Testis (tissue), 3 donors: ENCODE results near the gene EPB41L2. TPM values are rescaled to one million over a fixed set of nuclear protein-coding genes. Genes with fewer than 3 reads are reported as not detected.

Experiments
- DNase-seq: peaks from one replicate; pipeline ENCODE4 v3.0.0-alpha.2; 2019
- H3K27ac ChIP-seq, 2 donors: fragments of 200-600 bp; sonication (generic); one replicate each; pipeline ENCODE4 v1.5.1; 2019
- H3K27me3 ChIP-seq: fragments of 200-600 bp; sonication (generic); one replicate; pipeline ENCODE4 v1.5.1; 2019
- H3K36me3 ChIP-seq: fragments of 200-600 bp; sonication (generic); one replicate; pipeline ENCODE4 v1.5.1; 2017; ENCODE audit warnings: low read depth; ENCODE audit errors: missing control alignments
- H3K4me1 ChIP-seq: fragments of 200-600 bp; sonication (generic); one replicate; pipeline ENCODE4 v1.5.1; 2019
- H3K4me3 ChIP-seq, 2 donors: fragments of 200-600 bp; sonication (generic); one replicate each; pipeline ENCODE4 v1.5.1; 2017 to 2019
- H3K9me3 ChIP-seq: fragments of 200-600 bp; sonication (generic); one replicate; pipeline ENCODE4 v1.5.1; 2017
- POLR2A ChIP-seq: fragments of 450-650 bp; IDR thresholded peaks from one replicate; pipeline ENCODE4 v1.6.1; 2017; ENCODE audit warnings: antibody characterized with exemption, mild to moderate bottlenecking, moderate library complexity
- WGBS, 2 donors: methylation state at CpG; one replicate each; pipeline ENCODE4 v1.1.5; 2018; 5-methylcytosine and 5-hydroxymethylcytosine counted together
- intact Hi-C: fragments of 100-400 bp; cut with DNase I; formaldehyde crosslinking; loops from one replicate; pipeline ENCODE4 v1.15.1; 2023; ENCODE audit warnings: low total_unique reads
- polyA plus RNA-seq: library from polyadenylated mRNA; stranded (reverse); fragments of 350-450 nt; fragmentation: Illumina TruSeq; extraction: RNeasy Lipid Tissue Mini Kit (QIAGEN cat#74804); gene quantifications from one replicate; pipeline ENCODE4 v1.2.3, GENCODE V29; 2014; ENCODE audit warnings: low read depth, low replicate concordance; ENCODE audit not compliant: insufficient read depth
- total RNA-seq, 2 donors: library from RNA; depleted of rRNA; stranded (reverse); fragments of >200 nt; gene quantifications; one replicate each; pipeline ENCODE4 v1.2.3, GENCODE V29; 2016
- TF ChIP-seq, protein P1 (sequence below), 3 experiments: fragments of 450-650 bp in 2 of 3; fragments of 200-600 bp in 1 of 3; sonication (generic) in 1 of 3; IDR thresholded peaks; one replicate each; pipeline ENCODE4 v1.5.1; 2016 to 2019; ENCODE audit warnings: antibody characterized with exemption in 3 of 3, mild to moderate bottlenecking in 2 of 3, moderate library complexity in 1 of 3

Gene EPB41L2
- total and polyA plus RNA-seq, 3 donors from 2014 or later = 131 to 206 (median 139) TPM

DNA sequence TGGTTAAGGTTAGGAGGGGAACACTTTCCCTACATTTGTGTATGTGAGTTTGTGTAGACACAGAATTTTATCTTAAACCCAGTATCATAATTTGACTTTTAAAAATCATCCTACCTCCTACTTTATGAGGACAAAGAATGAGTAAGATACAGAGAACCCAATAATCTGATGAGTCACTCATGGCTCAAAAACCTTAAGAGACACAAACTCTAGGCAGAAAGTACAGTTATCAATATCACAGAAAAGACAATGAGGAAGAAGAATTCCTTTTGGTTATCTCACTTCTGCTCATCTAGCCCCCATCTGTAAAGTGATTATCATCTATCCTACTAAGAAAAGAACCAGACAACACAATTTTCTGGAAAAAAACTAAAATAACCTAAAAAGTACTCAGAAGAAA, 87.7 kb downstream of the EPB41L2 start:
- no peak for TF ChIP-seq POLR2A
- TF ChIP-seq, protein P1, sequence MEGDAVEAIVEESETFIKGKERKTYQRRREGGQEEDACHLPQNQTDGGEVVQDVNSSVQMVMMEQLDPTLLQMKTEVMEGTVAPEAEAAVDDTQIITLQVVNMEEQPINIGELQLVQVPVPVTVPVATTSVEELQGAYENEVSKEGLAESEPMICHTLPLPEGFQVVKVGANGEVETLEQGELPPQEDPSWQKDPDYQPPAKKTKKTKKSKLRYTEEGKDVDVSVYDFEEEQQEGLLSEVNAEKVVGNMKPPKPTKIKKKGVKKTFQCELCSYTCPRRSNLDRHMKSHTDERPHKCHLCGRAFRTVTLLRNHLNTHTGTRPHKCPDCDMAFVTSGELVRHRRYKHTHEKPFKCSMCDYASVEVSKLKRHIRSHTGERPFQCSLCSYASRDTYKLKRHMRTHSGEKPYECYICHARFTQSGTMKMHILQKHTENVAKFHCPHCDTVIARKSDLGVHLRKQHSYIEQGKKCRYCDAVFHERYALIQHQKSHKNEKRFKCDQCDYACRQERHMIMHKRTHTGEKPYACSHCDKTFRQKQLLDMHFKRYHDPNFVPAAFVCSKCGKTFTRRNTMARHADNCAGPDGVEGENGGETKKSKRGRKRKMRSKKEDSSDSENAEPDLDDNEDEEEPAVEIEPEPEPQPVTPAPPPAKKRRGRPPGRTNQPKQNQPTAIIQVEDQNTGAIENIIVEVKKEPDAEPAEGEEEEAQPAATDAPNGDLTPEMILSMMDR (IDR thresholded peaks at IDR 0.05) = no peak
- Histone ChIP-seq H3K36me3 (no peaks in the 10 kb centered on the region), H3K4me1 (peaks cover 20% of the 10 kb centered on the region), H3K27me3 (no peaks in the 10 kb centered on the region), H3K4me3 (no peak overlapping the region), H3K9me3 (no peaks in the 10 kb centered on the region), H3K27ac (peak overlapping the region in 1 of 2 donors; percentile 34)
- intact Hi-C loops = no loop called here
- no peak for DNase-seq

DNA sequence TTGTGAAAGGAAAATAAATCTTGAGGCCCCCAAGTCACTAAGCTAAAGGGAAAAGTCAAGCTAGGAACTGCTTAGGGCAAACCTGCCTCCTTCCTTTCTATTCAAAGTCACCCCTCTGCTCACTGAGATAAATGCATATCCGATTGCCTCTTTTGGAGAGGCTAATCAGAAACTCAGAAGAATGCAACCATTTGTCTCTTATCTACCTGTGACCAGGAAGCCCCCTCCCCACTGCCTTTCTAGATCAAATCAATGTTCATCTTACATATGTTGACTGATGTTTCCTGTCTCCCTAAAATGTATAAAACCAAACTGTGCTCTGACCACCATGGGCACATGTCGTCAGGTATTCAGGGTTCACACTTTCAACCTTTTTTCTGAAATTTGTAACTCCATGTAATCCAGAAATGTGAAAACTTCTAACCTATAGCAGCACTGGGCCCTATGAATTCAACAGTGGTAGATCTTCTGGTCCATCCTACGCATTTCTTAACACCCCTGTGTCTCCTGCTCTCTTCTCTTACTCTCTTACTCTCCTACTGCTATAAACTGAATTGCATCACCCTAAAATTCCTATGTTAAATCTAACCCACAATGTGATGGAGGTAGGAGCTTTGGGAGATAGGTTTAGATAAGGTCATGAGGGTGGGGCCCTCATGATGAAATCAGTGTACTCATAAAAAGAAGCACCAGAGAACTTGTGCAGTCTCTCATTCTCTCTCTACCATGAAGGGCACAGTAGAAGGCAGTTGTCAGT, 89.3 kb downstream of the EPB41L2 start:
- Histone ChIP-seq H3K27ac (no peak overlapping the region), H3K36me3 (no peaks in the 10 kb centered on the region), H3K4me1 (peaks cover 6% of the 10 kb centered on the region), H3K9me3 (no peaks in the 10 kb centered on the region), H3K27me3 (no peaks in the 10 kb centered on the region), H3K4me3 (no peak overlapping the region)
- TF ChIP-seq, protein P1 (IDR thresholded peaks at IDR 0.05) = no peak
- no peak for TF ChIP-seq POLR2A
- WGBS, 2 donors = 92 to 94% methylated on average over 3 of the region's 3 CpGs
- DNase-seq = no peak
- intact Hi-C loops = no loop called here

DNA sequence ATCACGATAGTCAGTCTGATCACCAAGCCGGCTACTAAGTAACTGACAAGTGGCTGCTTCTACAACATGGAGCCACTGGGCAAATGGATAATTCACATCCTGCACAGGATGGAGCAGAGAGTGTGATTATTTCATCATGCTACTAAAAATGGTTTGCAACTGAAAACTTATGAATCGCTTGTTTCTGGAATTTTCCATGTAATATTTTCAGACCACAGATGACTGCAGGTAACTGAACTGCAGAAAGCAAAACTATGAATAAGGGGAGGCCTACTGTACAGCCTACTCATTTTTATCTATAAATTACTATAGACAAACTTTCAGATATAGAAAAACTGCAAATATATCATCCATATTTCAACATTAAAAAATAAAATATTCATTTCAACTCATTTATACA, 91.5 kb downstream of the EPB41L2 start:
- H3K36me3 ChIP-seq = no peaks in the 10 kb centered on the region
- no peak overlapping the region for H3K27ac ChIP-seq
- H3K4me1 ChIP-seq = peaks cover 6% of the 10 kb centered on the region
- H3K9me3 ChIP-seq = no peaks in the 10 kb centered on the region
- 90 to 96% methylated on average over 3 of the region's 3 CpGs for WGBS, 2 donors
- intact Hi-C loops = no loop called here
- TF ChIP-seq, protein P1 (IDR thresholded peaks at IDR 0.05) = no peak
- TF ChIP-seq POLR2A = no peak
- H3K4me3 ChIP-seq = no peak overlapping the region
- no peaks in the 10 kb centered on the region for H3K27me3 ChIP-seq
- no peak for DNase-seq

DNA sequence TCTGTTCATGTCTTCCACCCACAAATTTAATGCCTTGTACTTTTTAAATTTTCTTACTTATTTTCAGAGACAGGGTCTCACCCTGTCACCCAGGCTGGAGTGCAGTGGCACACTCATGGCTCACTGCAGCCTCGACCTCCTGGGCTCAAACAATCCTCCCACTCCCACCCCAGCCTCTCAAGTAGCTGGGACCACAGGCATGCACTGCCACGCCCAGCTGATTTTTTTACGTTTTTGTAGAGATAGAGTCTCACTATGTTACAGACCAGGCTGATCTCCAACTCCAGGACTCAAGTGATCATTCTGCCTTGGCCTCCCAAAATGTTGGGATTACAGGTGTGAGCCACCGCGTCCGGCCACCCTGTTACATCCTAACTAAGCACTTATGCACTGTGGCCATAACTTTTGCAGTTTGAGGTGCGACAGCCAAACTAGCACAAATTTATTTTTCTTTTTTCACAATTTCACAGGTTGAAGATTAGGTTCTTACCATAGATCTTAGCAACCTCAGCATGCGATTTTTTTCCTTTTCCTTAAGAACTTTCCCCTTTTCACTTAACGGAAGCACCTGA, 92.1 kb downstream of the EPB41L2 start:
- Histone ChIP-seq H3K9me3 (no peaks in the 10 kb centered on the region), H3K4me1 (peaks cover 6% of the 10 kb centered on the region), H3K27ac (no peak overlapping the region), H3K36me3 (no peaks in the 10 kb centered on the region), H3K27me3 (no peaks in the 10 kb centered on the region), H3K4me3 (no peak overlapping the region)
- intact Hi-C loops = no loop called here
- WGBS, 2 donors = 93 to 96% methylated on average over 9 of the region's 9 CpGs
- TF ChIP-seq POLR2A = no peak
- TF ChIP-seq, protein P1 (IDR thresholded peaks at IDR 0.05) = no peak
- DNase-seq = no peak
